ENCODE results near the gene HNRNPA1L2. TPM values are rescaled to one million over a fixed set of nuclear protein-coding genes. Genes with fewer than 3 reads are reported as not detected.

HNRNPA1L2 gene
- total RNA-seq, 1 experiment from 2014 or later, result 8.5 TPM

- TF ChIP-seq AFF4 (CRISPR knock-in tag; IDR thresholded peaks at IDR 0.05; ENCODE audit: borderline replicate concordance) (0 out of 2 replicates have a peak, but pooled peaks have one; percentile 46), ESRRA (CRISPR knock-in tag; IDR thresholded peaks at IDR 0.05; ENCODE audit: borderline replicate concordance) (no peak), ATF1 (CRISPR knock-in tag; IDR thresholded peaks at IDR 0.05) (no peak), NR3C1 (CRISPR knock-in tag; conservative IDR thresholded peaks at IDR 0.05; ENCODE audit: low read depth) (0 out of 2 replicates have a peak, but pooled peaks have one; percentile 63), MAX (CRISPR knock-in tag; IDR thresholded peaks at IDR 0.05) (peak; percentile 87), IRF2 (CRISPR knock-in tag; IDR thresholded peaks at IDR 0.05; ENCODE audit: borderline replicate concordance, low read depth) (no peak), E2F1 (CRISPR knock-in tag; IDR thresholded peaks at IDR 0.05) (0 out of 2 replicates have a peak, but pooled peaks have one; percentile 27), TP53 (CRISPR knock-in tag; IDR thresholded peaks at IDR 0.05) (peak; percentile 29; the same call in 1 of the 2 replicates), STAT6 (CRISPR knock-in tag; conservative IDR thresholded peaks at IDR 0.05; ENCODE audit: low read depth) (no peak), GABPB1 (CRISPR knock-in tag; IDR thresholded peaks at IDR 0.05) (peak; percentile 58), ETV6 (CRISPR knock-in tag; IDR thresholded peaks at IDR 0.05) (no peak; the same call in 1 of the 2 replicates), E2F5 (CRISPR knock-in tag; IDR thresholded peaks at IDR 0.05) (peak; percentile 43; the same call in 1 of the 2 replicates), SP1 (CRISPR knock-in tag; conservative IDR thresholded peaks at IDR 0.05) (peak; percentile 76; the same call in 1 of the 2 replicates), ZNF219 (CRISPR knock-in tag; IDR thresholded peaks at IDR 0.05; ENCODE audit: borderline replicate concordance) (no peak), ZNF263 (CRISPR knock-in tag; IDR thresholded peaks at IDR 0.05; ENCODE audit: low read depth) (no peak), CBFB (CRISPR knock-in tag; IDR thresholded peaks at IDR 0.05; ENCODE audit: low read depth) (peak; percentile 58; the same call in 1 of the 2 replicates), RELA (CRISPR knock-in tag; IDR thresholded peaks at IDR 0.05; ENCODE audit: borderline replicate concordance) (no peak), PRDM15 (CRISPR knock-in tag; IDR thresholded peaks at IDR 0.05) (no peak), ZNF423 (CRISPR knock-in tag; IDR thresholded peaks at IDR 0.05) (no peak), ZNF512 (CRISPR knock-in tag; IDR thresholded peaks at IDR 0.05; ENCODE audit: borderline replicate concordance) (no peak), OVOL2 (CRISPR knock-in tag; IDR thresholded peaks at IDR 0.05; ENCODE audit: borderline replicate concordance) (no peak), FOXP1 (CRISPR knock-in tag; IDR thresholded peaks at IDR 0.05; ENCODE audit: borderline replicate concordance) (peak; percentile 58; the same call in 1 of the 2 replicates)
Observed at GRCh38 chr13:52652196-52652979, 10.2 kb downstream of the HNRNPA1L2 start, which contains the start of gene SUGT1 (continued).

Data from WTC11 (cell line).